Astrocyte of the cerebellum (primary cell): ENCODE results near the gene CCL19.

Experiments
- DNase-seq: peaks from one replicate; pipeline ENCODE4 v3.0.0-alpha.2; 2011; ENCODE audit warnings: low read depth
- H3K4me3 ChIP-seq: 2 replicates; pipeline ENCODE4 v1.5.1; 2011; ENCODE audit warnings: mild to moderate bottlenecking, low read depth, low read length, moderate library complexity
- CTCF ChIP-seq: IDR thresholded peaks from 2 replicates; pipeline ENCODE4 v1.5.1; 2012; ENCODE audit warnings: low read length, low read depth, moderate library complexity, mild to moderate bottlenecking; ENCODE audit errors: missing control alignments
- in situ Hi-C: cut with HindIII; loops from 2 replicates; pipeline ENCODE4 v1.10.0; 2017; ENCODE audit warnings: low sequenced_read_pairs

Gene CCL19

DNA sequence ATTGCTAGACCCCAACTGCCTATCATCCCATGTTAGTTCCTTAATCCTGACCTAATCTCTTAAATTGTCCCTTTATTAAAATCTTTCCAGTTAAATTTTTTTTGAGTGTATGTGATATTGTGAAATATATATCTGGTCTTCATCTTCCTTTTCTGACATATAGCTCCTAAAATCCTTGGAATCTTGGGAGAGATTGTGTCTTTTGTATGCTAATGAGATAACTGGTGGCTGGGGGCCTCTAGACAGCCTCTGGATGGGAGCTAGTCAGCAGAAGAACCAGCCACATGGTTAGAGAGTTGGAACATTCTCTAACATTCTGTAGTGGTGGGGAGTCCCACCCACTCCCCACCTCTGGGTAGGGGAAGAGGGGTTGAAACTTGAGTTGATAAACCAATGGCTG is 3.7 kb upstream of the CCL19 start:
- no peak overlapping the region for H3K4me3 ChIP-seq
- TF ChIP-seq CTCF = no peak
- DNase-seq = no peak
- in situ Hi-C loops = no loop called here

DNA sequence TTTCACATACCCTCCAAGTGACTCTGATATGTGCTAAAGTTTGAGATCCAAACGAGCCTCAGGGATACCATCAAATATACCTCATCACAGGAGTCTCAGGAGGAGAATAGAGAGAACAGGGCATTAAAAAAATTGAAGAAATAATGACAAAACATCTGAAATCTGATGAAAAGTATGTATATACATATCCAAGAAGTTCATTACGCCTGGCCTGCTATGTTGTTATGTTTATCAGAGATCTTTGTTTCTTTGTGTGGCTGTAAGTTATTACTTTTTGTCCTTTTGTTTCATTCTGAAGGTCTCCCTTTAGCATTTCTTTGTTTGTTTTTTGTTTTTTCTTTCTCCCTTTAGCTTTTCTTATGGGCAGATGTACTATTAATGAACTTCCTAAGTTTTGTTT is 2.5 kb upstream of the CCL19 start:
- no peak for TF ChIP-seq CTCF
- DNase-seq = no peak
- no peak overlapping the region for H3K4me3 ChIP-seq
- in situ Hi-C loops = no loop called here

DNA sequence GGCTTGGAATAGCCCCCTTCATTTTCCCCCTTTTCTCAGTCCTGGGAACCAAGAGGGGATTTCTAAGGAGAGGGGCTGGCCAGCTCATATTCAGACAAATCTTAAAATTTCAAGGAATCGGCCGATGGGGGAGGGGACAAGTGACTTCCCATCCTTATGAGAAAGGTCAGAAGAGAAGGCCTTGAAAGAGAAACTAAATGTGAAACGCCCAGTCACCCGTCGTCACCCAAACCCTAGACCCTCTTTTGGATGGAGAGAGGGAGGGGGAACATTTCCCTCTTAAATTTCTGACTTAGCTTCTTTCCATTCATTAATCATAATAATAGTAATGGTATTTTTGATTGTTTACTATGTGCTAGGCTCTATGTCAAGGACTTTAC is 850 bp upstream of the CCL19 start:
- no peak for DNase-seq
- TF ChIP-seq CTCF = no peak
- in situ Hi-C loops = no loop called here
- H3K4me3 ChIP-seq = no peak overlapping the region

DNA sequence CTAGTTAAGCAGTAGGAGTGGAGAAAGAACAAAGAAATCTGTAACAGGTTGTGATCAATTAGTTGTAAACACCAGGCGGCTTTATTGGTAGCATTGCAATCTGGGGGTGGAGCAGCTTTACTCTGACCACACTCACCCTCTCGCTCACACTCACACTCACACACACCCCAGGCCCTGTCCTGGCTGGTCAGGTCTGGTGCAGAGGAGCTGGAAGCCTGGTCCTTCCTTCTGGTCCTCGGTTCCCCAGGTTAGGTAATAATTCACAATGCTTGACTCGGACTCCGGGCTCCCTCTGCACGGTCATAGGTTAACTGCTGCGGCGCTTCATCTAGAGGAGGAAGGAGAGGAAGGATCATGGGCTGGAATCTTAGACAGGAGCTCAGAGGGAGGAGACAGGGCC is 1.6 kb downstream of the CCL19 start:
- DNase-seq = no peak
- H3K4me3 ChIP-seq = no peak overlapping the region
- TF ChIP-seq CTCF = no peak
- in situ Hi-C loops = no loop called here

DNA sequence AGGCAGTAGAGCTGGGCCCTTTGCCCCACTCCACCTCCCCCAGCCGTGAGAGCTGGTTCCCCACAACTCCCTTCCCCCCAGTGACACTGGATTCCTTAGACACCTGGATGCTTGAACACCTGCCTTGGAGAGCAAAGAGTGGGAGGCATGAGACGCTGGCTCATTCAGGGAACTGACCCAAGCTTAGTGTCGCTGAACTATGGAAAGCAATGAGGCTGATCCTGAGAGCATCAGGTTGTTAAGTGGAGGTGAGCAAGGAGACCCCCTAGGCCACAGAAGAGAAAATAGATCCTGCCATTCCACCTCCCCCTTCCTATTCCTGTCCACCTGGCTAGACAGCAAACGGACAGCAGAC is 2.0 kb downstream of the CCL19 start:
- no peak overlapping the region for H3K4me3 ChIP-seq
- TF ChIP-seq CTCF = no peak
- DNase-seq = no peak
- in situ Hi-C loops = no loop called here

DNA sequence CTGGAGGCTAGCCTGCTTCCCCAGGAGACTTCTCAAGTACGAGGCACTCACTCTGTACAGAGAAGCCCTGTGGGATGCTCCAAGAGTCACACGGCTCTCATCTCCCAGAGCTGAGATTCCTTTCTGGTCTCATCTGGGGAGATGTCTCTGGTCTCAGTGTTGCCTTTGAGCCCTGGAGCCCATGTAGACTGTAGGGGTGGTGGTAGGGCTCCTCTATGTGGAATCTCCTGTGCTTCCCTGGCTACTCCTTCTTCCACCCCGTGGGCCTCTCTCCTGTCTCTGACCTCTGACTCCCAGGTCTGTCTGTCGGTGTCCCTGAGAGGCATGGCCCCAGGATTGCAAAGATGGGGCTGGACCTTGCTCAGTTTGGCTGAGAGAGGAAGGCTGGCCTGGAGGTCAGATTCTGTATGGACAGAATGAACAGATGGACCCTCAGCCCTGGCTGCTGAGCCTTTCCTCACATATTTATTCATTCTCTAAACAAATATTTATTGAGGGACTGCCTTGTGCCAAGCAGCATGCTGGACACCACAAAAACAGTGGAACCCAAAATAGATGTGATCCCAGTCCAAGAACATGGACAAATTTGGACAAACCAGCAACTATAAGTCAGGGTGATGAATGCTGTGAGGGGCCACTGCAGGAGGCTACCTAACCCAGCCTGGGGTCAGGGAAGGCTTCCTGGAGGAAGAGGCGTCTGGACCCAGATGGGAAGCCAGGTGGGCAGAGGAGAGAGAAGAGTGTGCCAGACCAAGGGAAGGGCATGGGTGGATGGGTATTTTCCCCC is 2.6 kb downstream of the CCL19 start:
- TF ChIP-seq CTCF = no peak
- H3K4me3 ChIP-seq = no peak overlapping the region
- in situ Hi-C loops = no loop called here
- no peak for DNase-seq
